ENCODE measurements around the gene HINT3.

The HINT3 gene

GRCh38 chr6:125924169-125924568 lies 32.4 kb upstream of the HINT3 start:
- no peak overlapping the region for H3K4me3 ChIP-seq (ENCODE audit: low read depth, low read length)
- H3K27me3 ChIP-seq (replicated peaks): no peaks in the 10 kb centered on the region
- in situ Hi-C loops (cut with HindIII; ENCODE audit: low pct_ligation_motif_present, low sequenced_read_pairs): no loop called here
- no peak overlapping the region for H3K27ac ChIP-seq
- peaks cover 56% of the 10 kb centered on the region for H3K36me3 ChIP-seq (replicated peaks)
- DNase-seq: no peak
- TF ChIP-seq CTCF (IDR thresholded peaks at IDR 0.05; ENCODE audit: low read depth, low read length, missing control alignments): no peak

GRCh38 chr6:125924697-125925358 lies 31.7 kb upstream of the HINT3 start:
- no peak overlapping the region for H3K4me3 ChIP-seq (ENCODE audit: low read depth, low read length)
- in situ Hi-C loops (cut with HindIII; ENCODE audit: low pct_ligation_motif_present, low sequenced_read_pairs): no loop called here
- H3K27ac ChIP-seq: no peak overlapping the region
- H3K27me3 ChIP-seq (replicated peaks): no peaks in the 10 kb centered on the region
- DNase-seq: no peak
- TF ChIP-seq CTCF (IDR thresholded peaks at IDR 0.05; ENCODE audit: low read depth, low read length, missing control alignments): no peak
- H3K36me3 ChIP-seq (replicated peaks): peaks cover 56% of the 10 kb centered on the region

GRCh38 chr6:125926711-125927110 lies 29.9 kb upstream of the HINT3 start:
- DNase-seq: no peak
- Histone ChIP-seq H3K27me3 (replicated peaks) (no peaks in the 10 kb centered on the region), H3K27ac (no peak overlapping the region), H3K4me3 (ENCODE audit: low read depth, low read length) (no peak overlapping the region), H3K36me3 (replicated peaks) (peaks cover 49% of the 10 kb centered on the region)
- TF ChIP-seq CTCF (IDR thresholded peaks at IDR 0.05; ENCODE audit: low read depth, low read length, missing control alignments): no peak
- in situ Hi-C loops (cut with HindIII; ENCODE audit: low pct_ligation_motif_present, low sequenced_read_pairs): no loop called here

GRCh38 chr6:125927761-125928160 lies 28.8 kb upstream of the HINT3 start:
- in situ Hi-C loops (cut with HindIII; ENCODE audit: low pct_ligation_motif_present, low sequenced_read_pairs): no loop called here
- H3K27me3 ChIP-seq (replicated peaks): no peaks in the 10 kb centered on the region
- no peak overlapping the region for H3K4me3 ChIP-seq (ENCODE audit: low read depth, low read length)
- H3K27ac ChIP-seq: no peak overlapping the region
- no peak for TF ChIP-seq CTCF (IDR thresholded peaks at IDR 0.05; ENCODE audit: low read depth, low read length, missing control alignments)
- H3K36me3 ChIP-seq (replicated peaks): peaks cover 39% of the 10 kb centered on the region
- DNase-seq: no peak

GRCh38 chr6:125930765-125931418 lies 25.7 kb upstream of the HINT3 start:
- in situ Hi-C loops (cut with HindIII; ENCODE audit: low pct_ligation_motif_present, low sequenced_read_pairs): no loop called here
- DNase-seq: no peak
- TF ChIP-seq CTCF (IDR thresholded peaks at IDR 0.05; ENCODE audit: low read depth, low read length, missing control alignments): no peak

More at GRCh38 chr6:125930765-125931418, 25.7 kb upstream of the HINT3 start:
- Histone ChIP-seq H3K4me3 (ENCODE audit: low read depth, low read length) (no peak overlapping the region), H3K36me3 (replicated peaks) (peaks cover 20% of the 10 kb centered on the region), H3K27ac (peak overlapping the region; percentile 5), H3K27me3 (replicated peaks) (no peaks in the 10 kb centered on the region)
